ENCODE results near the gene CLN6.

CLN6 gene

GRCh38 chr15:68261980-68262379 lies 32.5 kb upstream of the CLN6 start:
- DNase-seq (ENCODE audit: extremely low read depth, insufficient read length) = no peak
- no peak for TF ChIP-seq CTCF (IDR thresholded peaks at IDR 0.05; ENCODE audit: insufficient read depth, low read length, poor library complexity, severe bottlenecking)
- no peaks in the 10 kb centered on the region for H3K27me3 ChIP-seq (replicated peaks; ENCODE audit: control insufficient read depth, insufficient read depth, low read length)
- H3K36me3 ChIP-seq (ENCODE audit: control insufficient read depth, insufficient read depth, low read length) = no peaks in the 10 kb centered on the region
- no peak overlapping the region for H3K4me3 ChIP-seq (replicated peaks; ENCODE audit: low read depth, low read length)

GRCh38 chr15:68261241-68261640 lies 31.7 kb upstream of the CLN6 start:
- Histone ChIP-seq H3K27me3 (replicated peaks; ENCODE audit: control insufficient read depth, insufficient read depth, low read length) (no peaks in the 10 kb centered on the region), H3K36me3 (ENCODE audit: control insufficient read depth, insufficient read depth, low read length) (no peaks in the 10 kb centered on the region), H3K4me3 (replicated peaks; ENCODE audit: low read depth, low read length) (no peak overlapping the region)
- no peak for TF ChIP-seq CTCF (IDR thresholded peaks at IDR 0.05; ENCODE audit: insufficient read depth, low read length, poor library complexity, severe bottlenecking)
- no peak for DNase-seq (ENCODE audit: extremely low read depth, insufficient read length)

GRCh38 chr15:68259883-68260282 lies 30.4 kb upstream of the CLN6 start:
- H3K36me3 ChIP-seq (ENCODE audit: control insufficient read depth, insufficient read depth, low read length) = no peaks in the 10 kb centered on the region
- no peaks in the 10 kb centered on the region for H3K27me3 ChIP-seq (replicated peaks; ENCODE audit: control insufficient read depth, insufficient read depth, low read length)
- no peak overlapping the region for H3K4me3 ChIP-seq (replicated peaks; ENCODE audit: low read depth, low read length)
- DNase-seq (ENCODE audit: extremely low read depth, insufficient read length) = no peak
- no peak for TF ChIP-seq CTCF (IDR thresholded peaks at IDR 0.05; ENCODE audit: insufficient read depth, low read length, poor library complexity, severe bottlenecking)

GRCh38 chr15:68258692-68259091 lies 29.2 kb upstream of the CLN6 start:
- TF ChIP-seq CTCF (IDR thresholded peaks at IDR 0.05; ENCODE audit: insufficient read depth, low read length, poor library complexity, severe bottlenecking) = no peak
- DNase-seq (ENCODE audit: extremely low read depth, insufficient read length) = no peak
- H3K36me3 ChIP-seq (ENCODE audit: control insufficient read depth, insufficient read depth, low read length) = no peaks in the 10 kb centered on the region
- H3K27me3 ChIP-seq (replicated peaks; ENCODE audit: control insufficient read depth, insufficient read depth, low read length) = no peaks in the 10 kb centered on the region
- H3K4me3 ChIP-seq (replicated peaks; ENCODE audit: low read depth, low read length) = no peak overlapping the region

GRCh38 chr15:68256675-68257450 lies 27.3 kb upstream of the CLN6 start:
- Histone ChIP-seq H3K4me3 (replicated peaks; ENCODE audit: low read depth, low read length) (peak overlapping the region; percentile 30), H3K27me3 (replicated peaks; ENCODE audit: control insufficient read depth, insufficient read depth, low read length) (no peaks in the 10 kb centered on the region), H3K36me3 (ENCODE audit: control insufficient read depth, insufficient read depth, low read length) (no peaks in the 10 kb centered on the region)
- DNase-seq (ENCODE audit: extremely low read depth, insufficient read length) = peak; percentile 45
- TF ChIP-seq CTCF (IDR thresholded peaks at IDR 0.05; ENCODE audit: insufficient read depth, low read length, poor library complexity, severe bottlenecking) = no peak
